OCI-LY7 (cell line): ENCODE results near the gene PDZRN3. TPM values are rescaled to one million over a fixed set of nuclear protein-coding genes. Genes with fewer than 3 reads are reported as not detected.

Experiments
- BruUV-seq: library from RNA; stranded (reverse); fragments of 400-500 nt; replicated peaks from 2 replicates; lab custom pipeline; 2021; lab: Mats Ljungman, UMichigan
- CTCF ChIA-PET: fragments of 300-600 bp; sonication (Branson Sonifier 250); formaldehyde crosslinking; loops from one replicate; lab custom pipeline; 2022; ENCODE audit warnings: antibody characterized with exemption; ENCODE audit not compliant: unreplicated experiment; lab: Charles Lee
- POLR2A ChIA-PET: fragments of 300-600 bp; sonication (Branson Sonifier 250); formaldehyde crosslinking; loops from one replicate; lab custom pipeline; 2022; ENCODE audit warnings: antibody characterized with exemption; lab: Charles Lee
- DNase-seq: peaks from one replicate; pipeline ENCODE4 v3.0.0-alpha.2; 2015; ENCODE audit warnings: low spot score
- H2AFZ ChIP-seq: fragments of 200-600 bp; sonication (generic), shearing (Covaris generic); 2 replicates; pipeline ENCODE4 v1.6.1; 2014; ENCODE audit warnings: mild to moderate bottlenecking, antibody characterized with exemption, low read length, moderate library complexity
- H3K27ac ChIP-seq: fragments of 200-600 bp; sonication (generic); 2 replicates; pipeline ENCODE4 v1.5.1; 2014; ENCODE audit warnings: mixed run types, low read depth, mild to moderate bottlenecking, moderate library complexity, low read length, inconsistent platforms; ENCODE audit not compliant: poor library complexity, severe bottlenecking
- H3K36me3 ChIP-seq: fragments of 200-600 bp; sonication (generic); 2 replicates; pipeline ENCODE4 v1.6.1; 2014; ENCODE audit warnings: mild to moderate bottlenecking, antibody characterized with exemption, low read length, moderate library complexity, mixed read lengths; ENCODE audit not compliant: insufficient read depth
- H3K4me1 ChIP-seq: fragments of 200-600 bp; sonication (generic); 2 replicates; pipeline ENCODE4 v1.5.1; 2014; ENCODE audit warnings: mild to moderate bottlenecking, low read length; ENCODE audit not compliant: insufficient read depth, poor library complexity, severe bottlenecking
- H3K4me2 ChIP-seq: fragments of 200-600 bp; sonication (generic); 2 replicates; pipeline ENCODE4 v1.6.1; 2014; ENCODE audit warnings: mild to moderate bottlenecking, low read length
- H3K4me3 ChIP-seq: fragments of 200-600 bp; sonication (generic); 2 replicates; pipeline ENCODE4 v1.5.1; 2014; ENCODE audit warnings: mild to moderate bottlenecking, low read depth, low read length; ENCODE audit not compliant: poor library complexity, severe bottlenecking
- H3K79me2 ChIP-seq: fragments of 200-600 bp; sonication (generic); 2 replicates; pipeline ENCODE4 v1.6.1; 2016; ENCODE audit warnings: low read depth, mild to moderate bottlenecking, low read length, moderate library complexity, mixed read lengths; ENCODE audit not compliant: insufficient read depth
- H3K9me2 ChIP-seq: fragments of 200-600 bp; sonication (generic); 2 replicates; pipeline ENCODE4 v1.6.1; 2016; ENCODE audit warnings: mild to moderate bottlenecking, low read length, mixed read lengths; ENCODE audit not compliant: insufficient read depth
- H3K9me3 ChIP-seq: fragments of 200-600 bp; sonication (generic); 2 replicates; pipeline ENCODE4 v1.6.1; 2014; ENCODE audit warnings: mild to moderate bottlenecking, mixed run types, low read length, mixed read lengths
- H4K20me1 ChIP-seq: fragments of 200-600 bp; sonication (generic); 2 replicates; pipeline ENCODE4 v1.6.1; 2014; ENCODE audit warnings: mild to moderate bottlenecking, antibody characterized with exemption, low read length, moderate library complexity, mixed read lengths; ENCODE audit not compliant: insufficient read depth
- CTCF ChIP-seq: fragments of 200-600 bp; sonication (generic); conservative IDR thresholded peaks from 2 replicates; pipeline ENCODE4 v1.5.1; 2014; ENCODE audit warnings: mild to moderate bottlenecking, antibody characterized with exemption, low read length, moderate library complexity, mixed read lengths
- EZH2phosphoT487 ChIP-seq: fragments of 200-600 bp; sonication (generic); IDR thresholded peaks from 2 replicates; pipeline ENCODE4 v1.6.1; 2018; ENCODE audit warnings: low read depth, borderline replicate concordance, mild to moderate bottlenecking, mixed run types, antibody characterized with exemption, low read length, moderate library complexity, mixed read lengths
- intact Hi-C: fragments of 100-400 bp; cut with micrococcal nuclease; formaldehyde crosslinking; loops from one replicate; pipeline ENCODE4 v1.10.0; 2022; ENCODE audit not compliant: unreplicated experiment
- total RNA-seq, 2 experiments: library from RNA; depleted of rRNA in 1 of 2; stranded (reverse); fragments of >200 nt in 1 of 2; shearing (Covaris generic) in 1 of 2; gene quantifications; 2 replicates each; pipeline ENCODE4 v1.2.3, GENCODE V29; 2014 to 2022

The PDZRN3 gene
- total RNA-seq, 2 experiments from 2014 or later, result 0.95 TPM; not detected in 1

GRCh38 chr3:73381551-73381950, 243.2 kb downstream of the PDZRN3 start:
- H3K9me3 ChIP-seq, result no peaks in the 10 kb centered on the region
- TF ChIP-seq CTCF (no peak), EZH2phosphoT487 (no peak)
- POLR2A ChIA-PET, result interaction anchor here (0.7 kb wide), 1 partner anchor 243 kb away, joined by 3 read pairs; no protein-coding TSS in a partner anchor
- no peaks in the 10 kb centered on the region for H3K9me2 ChIP-seq
- CTCF ChIA-PET, result no interaction called here
- no peak overlapping the region for H3K4me2 ChIP-seq
- H3K36me3 ChIP-seq, result no peaks in the 10 kb centered on the region
- intact Hi-C loops, result no loop called here
- no peak overlapping the region for H2AFZ ChIP-seq
- no peak for DNase-seq
- no peak overlapping the region for H3K4me3 ChIP-seq
- H3K79me2 ChIP-seq, result no peaks in the 10 kb centered on the region
- no peak overlapping the region for H3K27ac ChIP-seq
- H3K4me1 ChIP-seq, result no peaks in the 10 kb centered on the region
- no TSS peak for BruUV-seq
- H4K20me1 ChIP-seq, result no peaks in the 10 kb centered on the region

- Histone ChIP-seq H2AFZ (no peak overlapping the region), H3K4me3 (no peak overlapping the region), H3K79me2 (no peaks in the 10 kb centered on the region), H4K20me1 (no peaks in the 10 kb centered on the region), H3K4me2 (no peak overlapping the region), H3K36me3 (no peaks in the 10 kb centered on the region), H3K9me3 (no peaks in the 10 kb centered on the region), H3K4me1 (no peaks in the 10 kb centered on the region), H3K27ac (no peak overlapping the region), H3K9me2 (no peaks in the 10 kb centered on the region)
- intact Hi-C loops, result no loop called here
- ChIA-PET POLR2A (interaction anchor here (0.7 kb wide), 1 partner anchor 242 kb away, joined by 3 read pairs; no protein-coding TSS in a partner anchor), CTCF (no interaction called here)
- no peak for DNase-seq
- no TSS peak for BruUV-seq
- TF ChIP-seq EZH2phosphoT487 (no peak), CTCF (no peak)
Observed at GRCh38 chr3:73380735-73381532, 243.8 kb downstream of the PDZRN3 start.

GRCh38 chr3:73379465-73379864, 245.3 kb downstream of the PDZRN3 start:
- intact Hi-C loops, result no loop called here
- no TSS peak for BruUV-seq
- no peaks in the 10 kb centered on the region for H3K36me3 ChIP-seq

More at GRCh38 chr3:73379465-73379864, 245.3 kb downstream of the PDZRN3 start:
- Histone ChIP-seq H3K27ac (no peak overlapping the region), H2AFZ (no peak overlapping the region), H4K20me1 (no peaks in the 10 kb centered on the region), H3K4me3 (no peak overlapping the region), H3K4me1 (no peaks in the 10 kb centered on the region), H3K4me2 (no peak overlapping the region), H3K9me3 (no peaks in the 10 kb centered on the region), H3K9me2 (no peaks in the 10 kb centered on the region), H3K79me2 (no peaks in the 10 kb centered on the region)
- CTCF ChIA-PET, result no interaction called here
- TF ChIP-seq EZH2phosphoT487 (no peak), CTCF (no peak)
- no peak for DNase-seq
- POLR2A ChIA-PET, result no interaction called here
